ENCODE data around the gene IQSEC1.

Gene IQSEC1

GRCh38 chr3:13106308-13107001, 33.2 kb upstream of the IQSEC1 start:
- no peak for DNase-seq

GRCh38 chr3:13105896-13106250, 32.6 kb upstream of the IQSEC1 start:
- DNase-seq, result no peak

- no peak for DNase-seq
These were observed 32.1 kb upstream of the IQSEC1 start for GRCh38 chr3:13105181-13105895.

GRCh38 chr3:13104511-13104910, 31.3 kb upstream of the IQSEC1 start:
- DNase-seq, result no peak

GRCh38 chr3:13103416-13104058, 30.3 kb upstream of the IQSEC1 start:
- DNase-seq, result no peak

- DNase-seq, result no peak
These were observed 29.4 kb upstream of the IQSEC1 start for GRCh38 chr3:13102386-13103345.

GRCh38 chr3:13099707-13100106, 26.5 kb upstream of the IQSEC1 start:
- DNase-seq, result no peak

GRCh38 chr3:13098192-13098988, 25.2 kb upstream of the IQSEC1 start:
- no peak for DNase-seq

- DNase-seq, result no peak
These were observed 23.1 kb upstream of the IQSEC1 start for GRCh38 chr3:13096356-13096755.

GRCh38 chr3:13095408-13095937, 22.2 kb upstream of the IQSEC1 start:
- no peak for DNase-seq

GRCh38 chr3:13093687-13094086, 20.5 kb upstream of the IQSEC1 start:
- no peak for DNase-seq

GRCh38 chr3:13092621-13093617, 19.7 kb upstream of the IQSEC1 start:
- DNase-seq, result no peak

GRCh38 chr3:13091898-13092611, 18.8 kb upstream of the IQSEC1 start:
- peak; percentile 80 to 81 for DNase-seq

- DNase-seq, result peak in 1 of 2 donors; percentile 60
These were observed 15.1 kb upstream of the IQSEC1 start for GRCh38 chr3:13088028-13089006.

GRCh38 chr3:13087320-13087990, 14.2 kb upstream of the IQSEC1 start:
- DNase-seq, result no peak

GRCh38 chr3:13086531-13086981, 13.3 kb upstream of the IQSEC1 start:
- no peak for DNase-seq

GRCh38 chr3:13085846-13086179, 12.6 kb upstream of the IQSEC1 start:
- DNase-seq, result no peak
